ENCODE measurements around the gene SMIM26.

The SMIM26 gene

GRCh38 chr20:18537651-18538050 is 29.6 kb upstream of the SMIM26 start:
- TF ChIP-seq CTCF (IDR thresholded peaks at IDR 0.05), result no peak
- peaks cover 65 to 84% (median 76%) of the 10 kb centered on the region in 3 donors for H3K36me3 ChIP-seq
- H3K27me3 ChIP-seq, result no peaks in the 10 kb centered on the region

GRCh38 chr20:18541741-18542140 is 25.5 kb upstream of the SMIM26 start:
- Histone ChIP-seq H3K27ac (no peak overlapping the region), H3K4me3 (no peak overlapping the region), H3K9me3 (no peaks in the 10 kb centered on the region), H3K36me3 (peaks cover 44 to 88% (median 62%) of the 10 kb centered on the region in 3 donors), H3K27me3 (no peaks in the 10 kb centered on the region), H3K4me1 (no peaks in the 10 kb centered on the region)
- TF ChIP-seq CTCF (IDR thresholded peaks at IDR 0.05), result no peak
- no peak for DNase-seq
- intact Hi-C loops (cut with DNase I; ENCODE audit: low total_unique reads), result no loop called here

More at GRCh38 chr20:18537651-18538050, 29.6 kb upstream of the SMIM26 start:
- Histone ChIP-seq H3K9me3 (no peaks in the 10 kb centered on the region), H3K27ac (no peak overlapping the region), H3K4me3 (no peak overlapping the region), H3K4me1 (no peaks in the 10 kb centered on the region)
- intact Hi-C loops (cut with DNase I; ENCODE audit: low total_unique reads), result no loop called here
- no peak for DNase-seq

GRCh38 chr20:18543216-18543615 is 24.0 kb upstream of the SMIM26 start:
- H3K9me3 ChIP-seq, result no peaks in the 10 kb centered on the region
- H3K27ac ChIP-seq, result no peak overlapping the region
- peaks cover 48 to 92% (median 70%) of the 10 kb centered on the region in 3 donors for H3K36me3 ChIP-seq
- H3K4me3 ChIP-seq, result no peak overlapping the region
- no peaks in the 10 kb centered on the region for H3K4me1 ChIP-seq
- no peaks in the 10 kb centered on the region for H3K27me3 ChIP-seq
- no peak for DNase-seq
- no peak for TF ChIP-seq CTCF (IDR thresholded peaks at IDR 0.05)
- intact Hi-C loops (cut with DNase I; ENCODE audit: low total_unique reads), result no loop called here

- intact Hi-C loops (cut with DNase I; ENCODE audit: low total_unique reads), result no loop called here
- H3K27ac ChIP-seq, result no peak overlapping the region
- no peak overlapping the region for H3K4me3 ChIP-seq
- peaks cover 55 to 90% (median 71%) of the 10 kb centered on the region in 3 donors for H3K36me3 ChIP-seq
- no peaks in the 10 kb centered on the region for H3K27me3 ChIP-seq
- DNase-seq, result no peak
- no peak for TF ChIP-seq CTCF (IDR thresholded peaks at IDR 0.05)
- no peaks in the 10 kb centered on the region for H3K4me1 ChIP-seq
- H3K9me3 ChIP-seq, result no peaks in the 10 kb centered on the region
These were observed 23.3 kb upstream of the SMIM26 start for GRCh38 chr20:18543932-18544331.

- Histone ChIP-seq H3K27ac (no peak overlapping the region), H3K4me3 (no peak overlapping the region), H3K36me3 (peaks cover 61 to 96% (median 68%) of the 10 kb centered on the region in 3 donors), H3K9me3 (no peaks in the 10 kb centered on the region), H3K27me3 (no peaks in the 10 kb centered on the region), H3K4me1 (no peaks in the 10 kb centered on the region)
- intact Hi-C loops (cut with DNase I; ENCODE audit: low total_unique reads), result no loop called here
- no peak for DNase-seq
- no peak for TF ChIP-seq CTCF (IDR thresholded peaks at IDR 0.05)
These were observed 21.7 kb upstream of the SMIM26 start for GRCh38 chr20:18545566-18545965.

- H3K27me3 ChIP-seq, result no peaks in the 10 kb centered on the region
- peaks cover 44 to 96% (median 75%) of the 10 kb centered on the region in 3 donors for H3K36me3 ChIP-seq
- H3K4me3 ChIP-seq, result no peak overlapping the region
- intact Hi-C loops (cut with DNase I; ENCODE audit: low total_unique reads), result no loop called here
- no peaks in the 10 kb centered on the region for H3K4me1 ChIP-seq
- TF ChIP-seq CTCF (IDR thresholded peaks at IDR 0.05), result no peak
- no peak overlapping the region for H3K27ac ChIP-seq
- DNase-seq, result no peak
- H3K9me3 ChIP-seq, result no peaks in the 10 kb centered on the region
These were observed 18.8 kb upstream of the SMIM26 start for GRCh38 chr20:18548465-18548864.

All from tibial artery (tissue), 4 donors.